HG02798 (cell line): ENCODE data around the gene PALB2.
"Not testable (repeated sequence)": the region's sequence is repeated elsewhere in the genome, so short reads cannot be mapped to it uniquely, and the experiment has no call there.

Source experiments
- ATAC-seq: cut with Tn5 transposase; IDR thresholded peaks from one replicate; pipeline ENCODE4 v1.9.1; 2021; ENCODE audit warnings: mild to moderate bottlenecking; ENCODE audit not compliant: unreplicated experiment, poor library complexity

Gene PALB2

DNA sequence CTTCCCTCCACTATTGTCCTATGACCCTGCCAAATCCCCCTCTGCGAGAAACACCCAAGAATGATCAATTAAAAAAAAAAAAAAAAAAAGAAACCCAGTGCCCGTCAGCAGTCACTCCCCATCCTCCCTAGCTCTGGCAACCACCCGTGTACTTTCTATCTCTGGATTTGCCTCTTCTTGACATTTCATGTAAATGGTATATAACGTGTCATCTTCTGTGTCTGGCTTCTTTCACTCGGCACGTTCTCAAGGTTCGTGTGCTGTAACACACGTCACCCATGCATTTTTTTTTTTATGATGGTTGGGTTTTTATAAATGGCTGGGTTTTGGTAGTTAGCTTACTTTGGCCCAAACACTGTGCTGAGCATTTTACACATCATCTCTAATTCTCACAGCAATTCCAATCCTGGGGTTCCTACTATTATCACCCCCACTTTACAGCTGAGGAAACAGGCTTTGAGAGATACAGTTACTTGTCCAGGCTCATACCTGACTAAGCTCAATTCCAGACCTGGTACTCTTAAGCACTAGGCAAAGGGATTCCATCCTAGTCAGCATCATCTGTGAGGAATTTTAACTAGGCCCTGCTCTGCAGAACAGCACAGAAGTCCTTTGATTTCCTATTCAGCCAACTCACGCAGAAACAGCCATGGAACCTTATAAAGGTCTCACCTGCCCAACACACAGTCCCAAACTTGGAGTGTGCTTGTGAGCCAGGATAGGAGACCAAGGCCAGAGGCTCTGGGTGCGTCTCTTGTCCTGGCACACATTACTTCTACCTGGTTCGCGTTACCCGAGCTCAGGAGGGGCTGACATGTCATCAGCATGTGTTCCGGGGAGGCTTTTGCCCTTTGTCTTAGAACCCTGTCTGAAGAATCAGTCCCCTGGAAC is 56.7 kb downstream of the PALB2 start:
- no peak for ATAC-seq

DNA sequence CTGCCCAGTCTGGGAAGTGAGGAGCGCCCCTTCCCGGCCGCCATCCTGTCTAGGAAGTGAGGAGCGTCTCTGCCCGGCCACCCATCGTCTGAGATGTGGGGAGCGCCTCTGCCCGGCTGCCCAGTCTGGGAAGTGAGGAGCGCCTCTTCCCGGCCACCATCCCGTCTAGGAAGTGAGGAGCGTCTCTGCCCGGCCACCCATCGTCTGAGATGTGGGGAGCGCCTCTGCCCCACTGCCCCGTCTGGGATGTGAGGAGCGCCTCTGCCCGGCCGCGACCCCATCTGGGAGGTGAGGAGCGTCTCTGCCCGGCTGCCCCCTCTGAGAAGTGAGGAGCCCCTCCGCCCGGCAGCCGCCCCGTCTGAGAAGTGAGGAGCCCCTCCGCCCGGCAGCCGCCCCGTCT is 57.8 kb downstream of the PALB2 start:
- not testable (repeated sequence) for ATAC-seq

GRCh38 chr16:23581764-23582163 is 59.3 kb downstream of the PALB2 start:
- ATAC-seq, result no peak

DNA sequence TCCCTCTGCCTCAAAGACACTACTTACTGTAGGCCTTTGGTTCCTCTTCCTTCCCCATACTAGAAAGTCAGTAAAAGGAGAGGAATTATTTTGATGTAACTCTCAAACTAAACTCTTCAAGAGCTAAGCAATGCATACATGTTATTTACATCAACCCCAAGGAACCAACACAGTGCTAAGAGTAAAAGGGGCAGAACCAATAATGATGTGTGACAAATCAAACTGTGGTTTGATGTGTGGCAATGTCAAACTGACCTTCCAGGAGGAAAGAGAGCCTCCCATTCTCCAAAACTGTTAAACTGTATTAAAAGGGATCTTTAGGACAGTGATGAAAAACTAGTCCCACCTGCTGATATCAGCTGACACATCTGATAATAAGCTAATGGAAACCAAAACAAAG is 60.7 kb downstream of the PALB2 start:
- ATAC-seq, result no peak

DNA sequence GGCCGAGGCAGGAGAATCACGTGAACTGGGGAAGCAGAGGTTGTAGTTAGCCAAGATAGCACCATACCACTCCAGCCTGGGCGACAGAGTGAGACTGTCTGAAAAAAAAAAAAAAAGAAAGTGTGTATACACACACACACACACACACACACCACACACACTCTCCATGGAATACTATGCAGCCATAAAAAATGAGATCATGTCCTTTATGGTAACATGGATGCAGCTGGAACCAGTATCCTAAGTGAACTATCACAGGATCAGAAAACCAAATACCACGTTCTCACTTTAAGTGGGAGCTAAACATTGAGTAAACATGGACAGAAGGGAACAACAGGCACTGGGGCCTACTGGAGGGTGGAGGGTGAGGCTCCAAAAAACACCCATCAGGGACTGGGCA is 61.7 kb downstream of the PALB2 start:
- ATAC-seq, result no peak

- ATAC-seq, result no peak
These were observed 62.8 kb downstream of the PALB2 start for GRCh38 chr16:23578101-23578830.

- ATAC-seq, result no peak
These were observed 63.6 kb downstream of the PALB2 start for GRCh38 chr16:23577493-23577892.

DNA sequence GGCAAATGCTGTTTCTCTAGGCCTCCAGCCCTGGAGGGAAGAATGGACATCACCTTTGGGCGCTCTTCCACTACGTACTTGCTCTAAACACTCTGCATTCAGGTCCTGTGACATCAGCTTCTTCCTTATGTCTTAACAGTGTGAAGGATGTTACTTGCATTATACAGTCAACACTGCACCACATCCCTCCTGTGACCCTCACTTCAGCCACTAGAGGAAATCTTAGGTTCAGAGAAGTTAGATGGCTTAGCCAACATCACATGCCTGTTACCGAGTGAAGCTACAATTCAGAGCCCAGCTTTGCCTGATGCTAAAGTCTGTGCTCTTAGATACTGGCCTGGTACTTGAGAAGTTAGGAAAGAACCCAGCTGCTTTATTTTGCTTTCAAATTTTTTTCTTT is 65.3 kb downstream of the PALB2 start:
- no peak for ATAC-seq

- ATAC-seq, result no peak
These were observed 67.3 kb downstream of the PALB2 start for GRCh38 chr16:23573817-23574216.

DNA sequence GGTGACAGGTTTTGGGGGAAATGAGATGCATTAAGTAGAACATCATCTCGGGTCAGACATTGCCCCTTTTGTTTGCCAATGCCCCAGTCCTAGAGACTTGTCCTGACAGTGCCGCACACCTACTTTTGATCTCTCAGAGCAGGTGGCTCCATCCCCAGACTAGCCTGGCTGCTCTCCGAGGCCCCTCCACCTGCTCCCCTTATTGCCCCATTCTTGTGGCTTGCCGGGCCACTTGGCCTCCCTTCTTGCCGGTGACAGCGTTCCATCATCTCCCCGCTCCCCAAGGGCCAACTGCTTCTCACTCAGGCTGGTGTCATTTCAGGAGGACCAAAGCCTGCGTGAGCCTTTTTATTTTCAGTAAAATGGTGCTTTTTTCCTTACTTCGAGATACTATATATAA is 68.7 kb downstream of the PALB2 start:
- ATAC-seq, result no peak

DNA sequence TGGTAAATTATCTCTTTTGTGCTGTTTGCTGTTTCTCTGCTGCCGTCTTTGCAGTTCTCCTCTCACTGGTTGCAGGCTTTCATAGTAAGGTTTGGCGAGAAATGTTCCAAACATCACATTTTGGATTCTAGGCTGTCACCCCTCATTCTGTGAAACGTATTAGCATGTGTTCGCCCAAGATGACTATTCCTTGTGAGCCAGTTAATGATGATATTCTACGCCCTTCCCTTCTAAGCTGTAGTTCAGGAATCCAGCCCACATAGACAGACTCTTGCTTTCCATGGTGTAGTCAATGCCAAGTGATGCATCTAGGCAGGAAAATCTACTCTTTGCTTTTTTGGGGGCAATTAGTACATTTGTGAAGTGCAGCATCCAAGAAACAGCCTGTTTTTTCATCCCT is 69.2 kb downstream of the PALB2 start:
- no peak for ATAC-seq

GRCh38 chr16:23570992-23571632 is 70.0 kb downstream of the PALB2 start:
- no peak for ATAC-seq

- ATAC-seq, result no peak
These were observed 73.5 kb downstream of the PALB2 start for GRCh38 chr16:23567602-23568001.

DNA sequence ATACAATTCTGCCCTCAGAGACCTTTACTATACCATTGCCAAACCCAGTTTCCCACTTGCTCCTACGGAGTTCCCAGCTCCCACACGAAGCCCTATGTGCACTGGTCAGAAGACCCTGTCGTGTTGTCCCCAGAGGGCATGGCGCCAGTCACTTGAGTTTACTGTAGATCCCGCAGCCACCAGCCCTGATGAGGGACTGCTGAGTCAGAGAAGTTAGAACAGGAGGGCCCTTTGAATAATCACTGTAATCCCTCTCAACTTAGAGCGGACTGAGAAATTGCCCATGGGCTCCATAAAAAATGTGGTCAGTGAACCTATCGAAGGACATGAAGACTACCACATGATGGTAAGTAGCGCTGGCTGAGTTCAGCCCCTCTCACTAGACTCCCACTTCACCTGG is 74.4 kb downstream of the PALB2 start:
- no peak for ATAC-seq

GRCh38 chr16:23564575-23565363 is 76.3 kb downstream of the PALB2 start:
- no peak for ATAC-seq

DNA sequence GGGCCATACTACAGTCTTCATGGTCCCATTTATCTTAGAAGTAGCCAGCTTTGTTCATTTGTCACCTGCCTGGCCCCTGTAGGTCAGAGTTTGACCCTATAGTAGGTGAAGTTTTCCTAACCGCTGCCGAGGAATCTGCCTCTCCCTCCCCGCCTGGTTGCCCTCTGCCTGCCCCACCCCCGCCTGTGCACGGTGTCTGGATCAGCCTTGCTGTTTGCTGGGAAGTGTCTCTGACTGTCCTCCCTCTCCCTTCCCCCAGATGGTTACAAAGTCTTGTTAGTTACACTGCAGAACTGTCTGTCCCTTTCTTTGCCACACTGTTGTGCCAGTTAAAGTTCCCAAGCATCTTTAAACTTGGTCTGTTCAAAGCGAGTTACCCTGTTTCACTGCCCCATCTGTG is 77.9 kb downstream of the PALB2 start:
- no peak for ATAC-seq

DNA sequence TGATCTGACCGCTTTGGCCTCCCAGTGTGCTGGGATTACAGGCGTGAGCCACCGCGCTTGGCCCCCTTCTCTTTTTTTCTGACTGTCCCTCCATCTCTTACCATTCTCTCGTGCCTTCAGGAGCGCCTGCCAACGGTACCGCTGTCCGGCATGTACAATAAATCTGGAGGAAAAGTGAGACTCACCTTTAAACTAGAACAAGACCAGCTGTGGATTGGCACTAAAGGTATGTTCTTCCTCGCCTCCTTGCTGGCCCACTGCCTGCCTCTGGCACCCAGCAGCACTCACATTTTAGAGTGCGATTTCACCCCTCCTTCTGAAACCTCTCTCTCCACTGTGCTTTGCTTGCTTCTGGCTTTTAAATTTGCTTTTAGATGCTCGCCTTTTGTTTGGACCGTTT is 78.6 kb downstream of the PALB2 start:
- no peak for ATAC-seq

GRCh38 chr16:23561586-23561985 is 79.5 kb downstream of the PALB2 start:
- ATAC-seq, result no peak

GRCh38 chr16:23557779-23558702 is 83.1 kb downstream of the PALB2 start:
- ATAC-seq, result peak; percentile 4
